GM12878 (cell line): ENCODE measurements around the gene MRS2. TPM values are rescaled to one million over a fixed set of nuclear protein-coding genes. Genes with fewer than 3 reads are reported as not detected.

Source experiments
- ATAC-seq: fragments of 200-7000 bp; cut with Tn5 transposase; 3 replicates; pipeline ENCODE4 v1.9.1; 2020; ENCODE audit warnings: mild to moderate bottlenecking, moderate library complexity
- BruUV-seq: library from RNA; stranded (reverse); fragments of 400-500 nt; replicated peaks from 2 replicates; lab custom pipeline; 2021; lab: Mats Ljungman, UMichigan
- CTCF ChIA-PET: fragments of 300-600 bp; sonication (Branson Sonifier 250); formaldehyde crosslinking; extraction: SDS; loops from one replicate; lab custom pipeline; 2021; ENCODE audit warnings: inconsistent platforms; lab: Yijun Ruan, JAX
- POLR2A ChIA-PET: fragments of 350-600 bp; formaldehyde crosslinking; extraction: SDS; loops from one replicate; lab custom pipeline; 2021; ENCODE audit warnings: inconsistent platforms; lab: Charles Lee
- RAD21 ChIA-PET: fragments of 300-600 bp; sonication (Branson Sonifier 250); formaldehyde crosslinking; loops from one replicate; lab custom pipeline; 2023; ENCODE audit warnings: antibody characterized with exemption; ENCODE audit not compliant: unreplicated experiment; lab: Charles Lee
- SMC1A ChIA-PET: fragments of 300-600 bp; sonication (Branson Sonifier 250); formaldehyde crosslinking; loops from one replicate; lab custom pipeline; 2023; ENCODE audit not compliant: unreplicated experiment, uncharacterized antibody; lab: Charles Lee
- DNase-seq: peaks from one replicate; pipeline ENCODE4 v3.0.0-alpha.2; 2011; ENCODE audit warnings: low read depth, low spot score
- FAIRE-seq: peaks from 3 replicates; lab custom pipeline; 2011; peaks lifted over from hg19 to GRCh38; lab: Jason Lieb, UNC
- H2AFZ ChIP-seq: 2 replicates; pipeline ENCODE4 v1.6.0; 2011; ENCODE audit warnings: low read depth, low read length, control low read depth; ENCODE audit not compliant: control insufficient read depth
- H3K27ac ChIP-seq: 2 replicates; pipeline ENCODE4 v1.5.1; 2011; ENCODE audit warnings: control low read depth; ENCODE audit not compliant: control insufficient read depth, insufficient read depth
- H3K27me3 ChIP-seq, 2 experiments: replicated peaks in 1 of 2; 2 replicates each; pipeline versions ENCODE4 v1.6.0 to v1.6.1; 2011; ENCODE audit warnings: low read length in 1 of 2; ENCODE audit not compliant: control insufficient read depth in 2 of 2, insufficient read depth in 2 of 2
- H3K36me3 ChIP-seq, 2 experiments: 2 replicates each; pipeline ENCODE4 v1.5.1; 2011; ENCODE audit warnings: low read length in 1 of 2; ENCODE audit not compliant: control insufficient read depth in 2 of 2, insufficient read depth in 2 of 2
- H3K4me1 ChIP-seq: 2 replicates; pipeline ENCODE4 v1.6.1; 2011; ENCODE audit warnings: mild to moderate bottlenecking, low read length, moderate library complexity, mixed read lengths; ENCODE audit not compliant: control insufficient read depth, insufficient read depth
- H3K4me2 ChIP-seq: 2 replicates; pipeline ENCODE4 v1.6.0; 2011; ENCODE audit warnings: control low read depth; ENCODE audit not compliant: control insufficient read depth, insufficient read depth
- H3K4me3 ChIP-seq: fragments of 200-600 bp; sonication (generic); 2 replicates; pipeline ENCODE4 v1.5.1; 2016
- H3K79me2 ChIP-seq: 2 replicates; pipeline ENCODE4 v1.6.0; 2011; ENCODE audit warnings: low read length; ENCODE audit not compliant: control insufficient read depth, insufficient read depth
- H3K9ac ChIP-seq: 2 replicates; pipeline ENCODE4 v1.8.0; 2011; ENCODE audit warnings: low read length, control low read depth, mixed read lengths; ENCODE audit not compliant: control insufficient read depth, insufficient read depth
- H3K9me3 ChIP-seq: replicated peaks from 3 replicates; pipeline ENCODE4 v1.5.1; 2011; ENCODE audit warnings: mild to moderate bottlenecking, low read length; ENCODE audit not compliant: control insufficient read depth, insufficient read depth
- H4K20me1 ChIP-seq: 2 replicates; pipeline ENCODE4 v1.6.0; 2011; ENCODE audit not compliant: control insufficient read depth, insufficient read depth
- ATF7 ChIP-seq: fragments of 450-650 bp; IDR thresholded peaks from 2 replicates; pipeline ENCODE4 v1.6.1; 2016; ENCODE audit warnings: low read depth, mild to moderate bottlenecking
- BMI1 ChIP-seq: fragments of 450-650 bp; IDR thresholded peaks from 2 replicates; pipeline ENCODE4 v1.6.1; 2016; ENCODE audit warnings: mild to moderate bottlenecking, moderate library complexity, borderline replicate concordance
- CEBPB ChIP-seq, 2 experiments: fragments of 150-350 bp in 1 of 2; IDR thresholded peaks; 2 replicates each; pipeline ENCODE4 v1.6.1; 2012 to 2014; ENCODE audit warnings: low read depth in 2 of 2, low read length in 2 of 2, borderline replicate concordance in 1 of 2, inconsistent platforms in 1 of 2
- DPF2 ChIP-seq: fragments of 450-650 bp; IDR thresholded peaks from 2 replicates; pipeline ENCODE4 v1.6.1; 2017; ENCODE audit warnings: mild to moderate bottlenecking
- GABPA ChIP-seq: IDR thresholded peaks from 2 replicates; pipeline ENCODE4 v1.6.1; 2014; ENCODE audit warnings: antibody characterized with exemption, low read depth, mild to moderate bottlenecking, inconsistent platforms
- HDAC6 ChIP-seq: fragments of 200-600 bp; sonication (generic); IDR thresholded peaks from one replicate; pipeline ENCODE4 v1.8.0; 2017; ENCODE audit warnings: antibody characterized with exemption; ENCODE audit not compliant: unreplicated experiment
- JUND ChIP-seq: IDR thresholded peaks from 2 replicates; pipeline ENCODE4 v1.6.1; 2012; ENCODE audit warnings: low read depth, mild to moderate bottlenecking, low read length, improper control_type of control experiment, moderate library complexity
- KAT2A ChIP-seq: conservative IDR thresholded peaks from 2 replicates; pipeline ENCODE4 v1.6.1; 2011; ENCODE audit warnings: low read depth, low read length; ENCODE audit not compliant: control insufficient read depth
- KDM1A ChIP-seq: fragments of 200-600 bp; sonication (generic); IDR thresholded peaks from 2 replicates; pipeline ENCODE4 v1.6.1; 2016; ENCODE audit warnings: borderline replicate concordance
- MEF2B ChIP-seq: fragments of 450-650 bp; IDR thresholded peaks from 2 replicates; pipeline ENCODE4 v1.6.1; 2018; ENCODE audit warnings: mild to moderate bottlenecking, moderate library complexity; ENCODE audit not compliant: partially characterized antibody, poor library complexity, severe bottlenecking
- MTA3 ChIP-seq: IDR thresholded peaks from 2 replicates; pipeline ENCODE4 v1.6.1; 2012; ENCODE audit warnings: low read length, inconsistent platforms, borderline replicate concordance
- MYB ChIP-seq: fragments of 150-350 bp; IDR thresholded peaks from 2 replicates; pipeline ENCODE4 v1.6.1; 2014; ENCODE audit warnings: mild to moderate bottlenecking, low read depth, low read length, borderline replicate concordance
- NFIC ChIP-seq: IDR thresholded peaks from 2 replicates; pipeline ENCODE4 v1.6.1; 2012; ENCODE audit warnings: low read depth, mild to moderate bottlenecking, inconsistent platforms, low read length, moderate library complexity
- NR2F1 ChIP-seq: fragments of 450-650 bp; conservative IDR thresholded peaks from 2 replicates; pipeline ENCODE4 v1.6.1; 2017; ENCODE audit warnings: mild to moderate bottlenecking
- RCOR1 ChIP-seq: conservative IDR thresholded peaks from 2 replicates; pipeline ENCODE4 v1.6.1; 2012; ENCODE audit warnings: low read depth, low read length, improper control_type of control experiment
- SREBF2 ChIP-seq: IDR thresholded peaks from 2 replicates; pipeline ENCODE4 v1.6.1; 2012; ENCODE audit warnings: mild to moderate bottlenecking, low read length
- SUPT20H ChIP-seq: IDR thresholded peaks from 2 replicates; pipeline ENCODE4 v1.6.1; 2011; ENCODE audit warnings: low read depth, mild to moderate bottlenecking, low read length, moderate library complexity, borderline replicate concordance; ENCODE audit not compliant: control insufficient read depth
- WGBS: methylation state at CpG from one replicate; pipeline ENCODE4 v1.1.6; 2016; ENCODE audit warnings: low lambda C conversion rate; ENCODE audit not compliant: insufficient replicate concordance, insufficient coverage; ENCODE audit errors: missing lambda C conversion rate; 5-methylcytosine and 5-hydroxymethylcytosine counted together
- in situ Hi-C: fragments of 300-500 bp; cut with MboI; formaldehyde crosslinking; loops from 9 replicates; pipeline ENCODE4 v1.14.3; 2018; ENCODE audit warnings: mixed read lengths
- intact Hi-C: fragments of 100-400 bp; cut with micrococcal nuclease; formaldehyde crosslinking; loops from one replicate; pipeline ENCODE4 v1.14.2; 2022; ENCODE audit not compliant: unreplicated experiment
- polyA plus RNA-seq, 11 experiments: library from polyadenylated mRNA; depleted of rRNA in 4 of 11; unstranded in 6 of 11; stranded (reverse) in 5 of 11; fragments of >200 nt; fragmentation: Nextera tagmentation in 4 of 11; fragmentation: Illumina TruSeq in 1 of 11; extraction: Ambion mirVana in 4 of 11; extraction: Trizol in 1 of 11; gene quantifications; 1 replicate in 1 of 11; 2 replicates in 10 of 11; pipeline versions ENCODE4 v1.2.1 to v1.2.3, GENCODE V29; 2011 to 2016; ENCODE audit warnings: inconsistent platforms in 2 of 11, missing spikeins in 2 of 11, low read depth in 1 of 11
- total RNA-seq, 4 experiments: library from RNA; depleted of rRNA in 3 of 4; stranded (reverse); fragments of >200 nt in 3 of 4; fragmentation: Illumina TruSeq in 1 of 4; extraction: Trizol in 1 of 4; gene quantifications; 2 replicates each; pipeline versions ENCODE4 v1.2.1 to v1.2.3, GENCODE V29; 2013 to 2021
- TF ChIP-seq, protein P1 (sequence below): IDR thresholded peaks from 2 replicates; pipeline ENCODE4 v1.6.1; 2011; ENCODE audit warnings: low read depth, low read length, improper control_type of control experiment, borderline replicate concordance

Gene MRS2
- total and polyA plus RNA-seq, 10 of the 15 experiments (the other 5 are each of a cell fraction or from before 2014, with no cell fraction given): 7.5 to 29.9 (median 24.2) TPM

DNA sequence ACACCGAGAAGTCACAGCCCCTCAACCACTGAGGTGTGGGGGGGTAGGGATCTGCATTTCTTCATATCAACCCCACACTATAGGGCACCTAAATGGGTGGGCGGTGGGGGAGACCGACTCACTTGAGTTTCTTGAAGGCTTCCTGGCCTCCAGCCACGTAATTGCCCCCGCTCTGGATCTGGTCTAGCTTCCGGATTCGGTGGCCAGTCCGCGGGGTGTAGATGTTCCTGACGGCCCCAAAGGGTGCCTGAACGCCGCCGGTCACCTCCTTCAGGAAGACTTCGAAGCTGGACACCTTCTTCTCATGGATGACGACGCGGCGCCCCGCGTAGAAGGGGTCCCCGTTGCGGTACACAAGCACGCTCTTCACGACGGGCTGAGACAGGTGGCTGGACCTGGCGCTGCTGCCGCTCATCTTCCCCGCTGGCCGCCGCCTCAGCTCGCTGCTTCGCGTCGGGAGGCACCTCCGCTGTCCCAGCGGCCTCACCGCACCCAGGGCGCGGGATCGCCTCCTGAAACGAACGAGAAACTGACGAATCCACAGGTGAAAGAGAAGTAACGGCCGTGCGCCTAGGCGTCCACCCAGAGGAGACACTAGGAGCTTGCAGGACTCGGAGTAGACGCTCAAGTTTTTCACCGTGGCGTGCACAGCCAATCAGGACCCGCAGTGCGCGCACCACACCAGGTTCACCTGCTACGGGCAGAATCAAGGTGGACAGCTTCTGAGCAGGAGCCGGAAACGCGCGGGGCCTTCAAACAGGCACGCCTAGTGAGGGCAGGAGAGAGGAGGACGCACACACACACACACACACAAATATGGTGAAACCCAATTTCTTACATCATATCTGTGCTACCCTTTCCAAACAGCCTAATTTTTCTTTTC lies 45.2 kb upstream of the MRS2 start, which contains the start of gene DCDC2:
Gene DCDC2 (minus strand): TSS at position 724 of the 883 bp plus-strand sequence. CDS start 309 bp downstream, at position 415.
- ChIA-PET POLR2A (no interaction called here), SMC1A (no interaction called here), RAD21 (no interaction called here), CTCF (no interaction called here)
- H3K27me3 ChIP-seq: peaks cover 0 to 2% of the 10 kb centered on the region in 2 experiments; a peak in 1 of 4 replicates
- no peaks in the 10 kb centered on the region for H3K36me3 ChIP-seq
- H3K9ac ChIP-seq: no peak within 1 kb of the TSS
- H4K20me1 ChIP-seq: no peaks in the 10 kb centered on the region
- BruUV-seq: no TSS peak
- H3K4me3 ChIP-seq: no peak within 1 kb of the TSS
- no peak for ATAC-seq
- intact Hi-C loops (loop anchor here (5.0 kb wide), 1 partner anchor 290 kb away; no protein-coding TSS in a partner anchor), in situ Hi-C loops (no loop called here)
- H3K27ac ChIP-seq: no peak within 1 kb of the TSS
- no peak within 1 kb of the TSS for H2AFZ ChIP-seq
- no peaks in the 10 kb centered on the region for H3K9me3 ChIP-seq
- H3K79me2 ChIP-seq: no peaks in the 10 kb centered on the region
- FAIRE-seq: no peak
- no peak for DNase-seq
- TF ChIP-seq SUPT20H (no peak), MTA3 (no peak), MEF2B (no peak), SREBF2 (no peak), HDAC6 (no peak), NFIC (no peak), GABPA (no peak), MYB (no peak), DPF2 (no peak), CEBPB (IDR thresholded peaks at IDR 0.05; ENCODE audit: borderline replicate concordance in 1 of 2, low read depth in 2 of 2, low read length in 2 of 2) (no peak), KDM1A (no peak), JUND (no peak), BMI1 (no peak), RCOR1 (no peak), KAT2A (no peak), ATF7 (no peak), NR2F1 (no peak)
- TF ChIP-seq, protein P1, sequence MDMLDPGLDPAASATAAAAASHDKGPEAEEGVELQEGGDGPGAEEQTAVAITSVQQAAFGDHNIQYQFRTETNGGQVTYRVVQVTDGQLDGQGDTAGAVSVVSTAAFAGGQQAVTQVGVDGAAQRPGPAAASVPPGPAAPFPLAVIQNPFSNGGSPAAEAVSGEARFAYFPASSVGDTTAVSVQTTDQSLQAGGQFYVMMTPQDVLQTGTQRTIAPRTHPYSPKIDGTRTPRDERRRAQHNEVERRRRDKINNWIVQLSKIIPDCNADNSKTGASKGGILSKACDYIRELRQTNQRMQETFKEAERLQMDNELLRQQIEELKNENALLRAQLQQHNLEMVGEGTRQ: no peak
- TF ChIP-seq, all 136 proteins: peak for 0
- 69% methylated on average over 61 of the region's 61 CpGs for WGBS
- H3K4me2 ChIP-seq: peak within 1 kb of the TSS; percentile 42; the same call in 1 of the 2 replicates
- no peaks in the 10 kb centered on the region; the same call in 1 of the 2 replicates for H3K4me1 ChIP-seq
